ENCODE measurements around the gene MACO1. TPM values are rescaled to one million over a fixed set of nuclear protein-coding genes. Genes with fewer than 3 reads are reported as not detected.
A peak's percentile ranks its signal among the peaks of the same experiment; 100 is the strongest.

Gene MACO1
- total and polyA plus RNA-seq, 9 of the 15 experiments (the other 6 are each of a cell fraction or from before 2014, with no cell fraction given): 4.6 to 28.4 (median 21.7) TPM

GRCh38 chr1:25548601-25549000 lies 117.9 kb downstream of the MACO1 start:
- intact Hi-C loops (cut with micrococcal nuclease): loop anchor here (10.0 kb wide), 1 partner anchor 146 kb away; no protein-coding TSS in a partner anchor
- TF ChIP-seq HEY1 (CRISPR knock-in tag; IDR thresholded peaks at IDR 0.05; ENCODE audit: borderline replicate concordance) (no peak), ZNF518B (CRISPR knock-in tag; IDR thresholded peaks at IDR 0.05) (no peak), CHD2 (IDR thresholded peaks at IDR 0.05; ENCODE audit: low read depth, low read length) (no peak), TOE1 (IDR thresholded peaks at IDR 0.05; ENCODE audit: borderline replicate concordance) (no peak), TOE1 (CRISPR knock-in tag; IDR thresholded peaks at IDR 0.05; ENCODE audit: borderline replicate concordance, low read depth) (no peak), ZC3H8 (IDR thresholded peaks at IDR 0.05) (no peak), CLOCK (CRISPR knock-in tag; IDR thresholded peaks at IDR 0.05; ENCODE audit: borderline replicate concordance) (no peak), FOXM1 (IDR thresholded peaks at IDR 0.05; ENCODE audit: low read depth) (no peak), FOXM1 (CRISPR knock-in tag; IDR thresholded peaks at IDR 0.05; ENCODE audit: low read depth) (no peak)
- TF ChIP-seq, protein P1, sequence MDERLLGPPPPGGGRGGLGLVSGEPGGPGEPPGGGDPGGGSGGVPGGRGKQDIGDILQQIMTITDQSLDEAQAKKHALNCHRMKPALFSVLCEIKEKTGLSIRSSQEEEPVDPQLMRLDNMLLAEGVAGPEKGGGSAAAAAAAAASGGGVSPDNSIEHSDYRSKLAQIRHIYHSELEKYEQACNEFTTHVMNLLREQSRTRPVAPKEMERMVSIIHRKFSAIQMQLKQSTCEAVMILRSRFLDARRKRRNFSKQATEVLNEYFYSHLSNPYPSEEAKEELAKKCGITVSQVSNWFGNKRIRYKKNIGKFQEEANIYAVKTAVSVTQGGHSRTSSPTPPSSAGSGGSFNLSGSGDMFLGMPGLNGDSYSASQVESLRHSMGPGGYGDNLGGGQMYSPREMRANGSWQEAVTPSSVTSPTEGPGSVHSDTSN (CRISPR knock-in tag; IDR thresholded peaks at IDR 0.05; ENCODE audit: low read depth): no peak
- TF ChIP-seq, protein P1 (tag; conservative IDR thresholded peaks at IDR 0.05; ENCODE audit: low read depth): no peak
- peak; percentile 6 for FAIRE-seq
- POLR2A ChIA-PET: interaction anchor here (0.6 to 3.0 kb wide), 10 partner anchors 9 to 1214 kb away, joined by 3 to 31 read pairs (median 3); no protein-coding TSS in a partner anchor
- H3K79me2 ChIP-seq (ENCODE audit: control insufficient read depth, insufficient read depth, low read length): peaks cover 58% of the 10 kb centered on the region
- WGBS (ENCODE audit: insufficient coverage, low coverage, missing lambda C conversion rate): 50% methylated on average over 4 of the region's 4 CpGs
- H3K9ac ChIP-seq (ENCODE audit: insufficient read depth in 1 of 2, low read depth in 2 of 2, low read length in 2 of 2): peak overlapping the region in 1 of 2 experiments; percentile 61; a peak in 3 of 4 replicates
- H4K20me1 ChIP-seq (replicated peaks; ENCODE audit: control insufficient read depth, insufficient read depth, low read length): no peaks in the 10 kb centered on the region; the same call in none of the 2 replicates
- no peak for ATAC-seq
- CTCF ChIA-PET (ENCODE audit: low intra/inter-chr PET ratio): no interaction called here
- no TSS peak for BruUV-seq (replicated peaks)
- peaks cover 50 to 62% of the 10 kb centered on the region in 2 experiments for H3K4me1 ChIP-seq (replicated peaks in 1 of 2; ENCODE audit: control insufficient read depth in 2 of 2, insufficient read depth in 2 of 2, low read length in 2 of 2)
- H3K4me2 ChIP-seq (ENCODE audit: insufficient read depth, low read length): peak overlapping the region; percentile 65; the same call in 1 of the 2 replicates
- DNase-seq (ENCODE audit: extremely low read depth in 1 of 4, low spot score in 3 of 4): no peak
- 0 out of 2 replicates have a peak overlapping the region, but pooled peaks have one; percentile 75 for H2AFZ ChIP-seq (ENCODE audit: low read depth, low read length)
- peak overlapping the region; percentile 85 for H3K27ac ChIP-seq (ENCODE audit: extremely low read depth, low read depth, low read length)
- H3K9me1 ChIP-seq (ENCODE audit: control insufficient read depth, insufficient read depth, low read length): peaks cover 6% of the 10 kb centered on the region
- in situ Hi-C loops (cut with MboI): no loop called here
- no peaks in the 10 kb centered on the region for H3K9me3 ChIP-seq (replicated peaks; ENCODE audit: control insufficient read depth, insufficient read depth, low read depth, low read length)
- no peak overlapping the region for H3K4me3 ChIP-seq
- no peaks in the 10 kb centered on the region for H3K27me3 ChIP-seq (ENCODE audit: control insufficient read depth in 2 of 2, insufficient read depth in 2 of 2, low read length in 2 of 2)
- H3K36me3 ChIP-seq (ENCODE audit: control insufficient read depth, insufficient read depth, low read length): no peaks in the 10 kb centered on the region

Measured in K562 (cell line).